Effector memory CD8-positive, alpha-beta T cell (primary cell): ENCODE results near the gene CFL1.
A peak's percentile ranks its signal among the peaks of the same experiment; 100 is the strongest.

ENCODE experiments used
- ATAC-seq: fragments of 150-1000 bp; cut with Tn5 transposase; replicated peaks from 2 replicates; pipeline ENCODE4 v1.10.0; 2021; ENCODE audit warnings: mild to moderate bottlenecking, moderate library complexity
- DNase-seq, 3 experiments: peaks; one replicate each; pipeline ENCODE4 v3.0.0; 2021
- H3K27ac Mint-ChIP-seq, 2 donors: one replicate each; pipeline ENCODE4 v1.8.0; 2022; ENCODE audit warnings: mild to moderate bottlenecking in 2 of 2, mixed read lengths in 2 of 2, moderate library complexity in 2 of 2
- H3K27me3 Mint-ChIP-seq, 2 donors: one replicate each; pipeline ENCODE4 v1.8.0; 2022; ENCODE audit warnings: mixed read lengths in 2 of 2
- H3K36me3 Mint-ChIP-seq: one replicate; pipeline ENCODE4 v1.8.0; 2022; ENCODE audit warnings: mild to moderate bottlenecking, moderate library complexity, mixed read lengths; ENCODE audit not compliant: insufficient read depth
- H3K4me1 Mint-ChIP-seq, 2 donors: one replicate each; pipeline ENCODE4 v1.8.0; 2022; ENCODE audit warnings: low read depth in 2 of 2, mixed read lengths in 2 of 2
- H3K4me3 Mint-ChIP-seq, 2 donors: one replicate each; pipeline ENCODE4 v1.8.0; 2022; ENCODE audit warnings: mild to moderate bottlenecking in 2 of 2, mixed read lengths in 2 of 2, moderate library complexity in 2 of 2
- H3K9me3 Mint-ChIP-seq, 2 donors: one replicate each; pipeline ENCODE4 v1.8.0; 2022; ENCODE audit warnings: mixed read lengths in 2 of 2
- total RNA-seq, 9 experiments: gene quantifications; one replicate each; lab custom pipeline; 2026; lab: John Stamatoyannopoulos, UW

Gene CFL1
- total RNA-seq = 296 to 579 (median 474) reads per million in 9 experiments

GRCh38 chr11:65857853-65858680, at the start of gene CFL1:
Gene CFL1, minus strand, starts transcription at chr11:65858180. Its CDS starts 81 bp downstream, at chr11:65858099.
- H3K27me3 Mint-ChIP-seq = no peaks in the 10 kb centered on the region
- peak within 1 kb of the TSS; percentile 88 to 94 for H3K4me3 Mint-ChIP-seq
- peaks cover 80% of the 10 kb centered on the region for H3K36me3 Mint-ChIP-seq
- H3K9me3 Mint-ChIP-seq = no peaks in the 10 kb centered on the region
- peak; percentile 93 to 95 (median 94) for DNase-seq
- peak; percentile 62 for ATAC-seq
- peaks cover 60 to 69% of the 10 kb centered on the region in 2 donors for H3K4me1 Mint-ChIP-seq
- peak within 1 kb of the TSS; percentile 79 to 92 for H3K27ac Mint-ChIP-seq

GRCh38 chr11:65906602-65907001, 48.6 kb upstream of the CFL1 start:
- Mint-ChIP-seq H3K36me3 (peaks cover 15% of the 10 kb centered on the region), H3K4me1 (peaks cover 6 to 15% of the 10 kb centered on the region in 2 donors), H3K4me3 (no peak overlapping the region), H3K9me3 (no peaks in the 10 kb centered on the region), H3K27ac (no peak overlapping the region), H3K27me3 (peaks cover 10 to 14% of the 10 kb centered on the region in 2 donors)
- DNase-seq (no peak), ATAC-seq (no peak)

- no peak overlapping the region for H3K4me3 Mint-ChIP-seq
- ATAC-seq = no peak
- no peaks in the 10 kb centered on the region for H3K9me3 Mint-ChIP-seq
- peaks cover 18% of the 10 kb centered on the region for H3K36me3 Mint-ChIP-seq
- DNase-seq = no peak
- peaks cover 7 to 12% of the 10 kb centered on the region in 2 donors for H3K4me1 Mint-ChIP-seq
- H3K27ac Mint-ChIP-seq = no peak overlapping the region
- peaks cover 0 to under 1% of the 10 kb centered on the region in 2 donors for H3K27me3 Mint-ChIP-seq
These were observed 45.7 kb upstream of the CFL1 start for GRCh38 chr11:65903715-65904114.

GRCh38 chr11:65903068-65903481, 45.1 kb upstream of the CFL1 start:
- DNase-seq = no peak

GRCh38 chr11:65900899-65901180, 42.9 kb upstream of the CFL1 start:
- peak overlapping the region; percentile 16 to 77 for H3K27ac Mint-ChIP-seq
- ATAC-seq (no peak), DNase-seq (no peak)
- H3K4me3 Mint-ChIP-seq = peak overlapping the region; percentile 59 to 69
- H3K9me3 Mint-ChIP-seq = no peaks in the 10 kb centered on the region
- no peaks in the 10 kb centered on the region for H3K27me3 Mint-ChIP-seq
- peaks cover 7 to 14% of the 10 kb centered on the region in 2 donors for H3K4me1 Mint-ChIP-seq
- H3K36me3 Mint-ChIP-seq = peaks cover 18% of the 10 kb centered on the region

More at GRCh38 chr11:65903068-65903481, 45.1 kb upstream of the CFL1 start:
- Mint-ChIP-seq H3K27me3 (no peaks in the 10 kb centered on the region), H3K27ac (no peak overlapping the region), H3K4me3 (no peak overlapping the region), H3K9me3 (no peaks in the 10 kb centered on the region), H3K36me3 (peaks cover 18% of the 10 kb centered on the region), H3K4me1 (peaks cover 7 to 14% of the 10 kb centered on the region in 2 donors)
- no peak for ATAC-seq

- DNase-seq = peak; percentile 87 to 89 (median 89)
- Mint-ChIP-seq H3K4me1 (peaks cover 10 to 14% of the 10 kb centered on the region in 2 donors), H3K4me3 (peak within 1 kb of the TSS; percentile 69), H3K9me3 (no peaks in the 10 kb centered on the region), H3K27ac (peak within 1 kb of the TSS; percentile 16 to 77), H3K27me3 (no peaks in the 10 kb centered on the region), H3K36me3 (peaks cover 18% of the 10 kb centered on the region)
- ATAC-seq = peak; percentile 89
These were observed 42.3 kb upstream of the CFL1 start, which contains the start of gene FOSL1 for GRCh38 chr11:65900125-65900898. Gene FOSL1, minus strand, starts transcription at chr11:65900388. Its CDS starts 49 bp downstream, at chr11:65900339.

- Mint-ChIP-seq H3K9me3 (no peaks in the 10 kb centered on the region), H3K4me3 (peak overlapping the region; percentile 69), H3K4me1 (peaks cover 12 to 14% of the 10 kb centered on the region in 2 donors), H3K36me3 (peaks cover 18% of the 10 kb centered on the region), H3K27ac (peak overlapping the region in 1 of 2 donors; percentile 65), H3K27me3 (no peaks in the 10 kb centered on the region)
- ATAC-seq (no peak), DNase-seq (peak in 2 of 3 experiments; percentile 24 to 26)
These were observed 41.6 kb upstream of the CFL1 start for GRCh38 chr11:65899356-65900124.

- no peak for DNase-seq
- Mint-ChIP-seq H3K36me3 (peaks cover 15% of the 10 kb centered on the region), H3K4me1 (peaks cover 19 to 20% of the 10 kb centered on the region in 2 donors), H3K27me3 (no peaks in the 10 kb centered on the region), H3K9me3 (no peaks in the 10 kb centered on the region), H3K27ac (peak overlapping the region; percentile 65 to 82), H3K4me3 (peak overlapping the region; percentile 76 to 82)
- no peak for ATAC-seq
These were observed 40.8 kb upstream of the CFL1 start for GRCh38 chr11:65898656-65899355.

GRCh38 chr11:65897020-65897471, 39.1 kb upstream of the CFL1 start:
- Mint-ChIP-seq H3K27ac (no peak overlapping the region), H3K9me3 (no peaks in the 10 kb centered on the region), H3K27me3 (no peaks in the 10 kb centered on the region), H3K4me1 (peaks cover 24 to 27% of the 10 kb centered on the region in 2 donors), H3K4me3 (peak overlapping the region in 1 of 2 donors; percentile 46), H3K36me3 (peaks cover 15% of the 10 kb centered on the region)
- no peak for ATAC-seq
- DNase-seq = no peak

GRCh38 chr11:65896034-65896999, 38.3 kb upstream of the CFL1 start:
- Mint-ChIP-seq H3K27me3 (no peaks in the 10 kb centered on the region), H3K4me1 (peaks cover 21 to 30% of the 10 kb centered on the region in 2 donors), H3K36me3 (peaks cover 17% of the 10 kb centered on the region), H3K27ac (peak overlapping the region; percentile 49 to 51), H3K4me3 (no peak overlapping the region), H3K9me3 (no peaks in the 10 kb centered on the region)
- no peak for DNase-seq
- no peak for ATAC-seq

GRCh38 chr11:65895482-65895981, 37.6 kb upstream of the CFL1 start:
- ATAC-seq (no peak), DNase-seq (no peak)
- Mint-ChIP-seq H3K4me3 (peak overlapping the region; percentile 22 to 62), H3K9me3 (no peaks in the 10 kb centered on the region), H3K27ac (peak overlapping the region; percentile 28 to 51), H3K4me1 (peaks cover 21 to 31% of the 10 kb centered on the region in 2 donors), H3K36me3 (peaks cover 17% of the 10 kb centered on the region), H3K27me3 (no peaks in the 10 kb centered on the region)
